Measurements from ENCODE around the gene RAD51B.

- no peak for TF ChIP-seq CTCF (IDR thresholded peaks at IDR 0.05)
- TF ChIP-seq POLR2A (IDR thresholded peaks at IDR 0.05) = no peak
Measured at GRCh38 chr14:68113343-68113930, 293.9 kb downstream of the RAD51B start.
